Measurements from ENCODE around the gene COL6A5. TPM values are rescaled to one million over a fixed set of nuclear protein-coding genes. Genes with fewer than 3 reads are reported as not detected.

Gene COL6A5
- total RNA-seq, 2 donors from 2014 or later: not detected

GRCh38 chr3:130386604-130387263, 41.3 kb downstream of the COL6A5 start:
- no peak for TF ChIP-seq CTCF (IDR thresholded peaks at IDR 0.05)
- no peak for DNase-seq (ENCODE audit: low spot score)
- H3K36me3 ChIP-seq: no peaks in the 10 kb centered on the region
- H3K27me3 ChIP-seq: no peaks in the 10 kb centered on the region
- H3K4me1 ChIP-seq: no peaks in the 10 kb centered on the region
- H3K27ac ChIP-seq: no peak overlapping the region
- H3K9me3 ChIP-seq: no peaks in the 10 kb centered on the region
- no peak overlapping the region for H3K4me3 ChIP-seq

- Histone ChIP-seq H3K27me3 (no peaks in the 10 kb centered on the region), H3K4me1 (no peaks in the 10 kb centered on the region), H3K4me3 (no peak overlapping the region), H3K9me3 (no peaks in the 10 kb centered on the region), H3K27ac (no peak overlapping the region), H3K36me3 (no peaks in the 10 kb centered on the region)
- no peak for TF ChIP-seq CTCF (IDR thresholded peaks at IDR 0.05)
- no peak for DNase-seq (ENCODE audit: low spot score)
Measured at GRCh38 chr3:130389743-130390478, 44.4 kb downstream of the COL6A5 start.

GRCh38 chr3:130392266-130392665, 46.8 kb downstream of the COL6A5 start:
- DNase-seq (ENCODE audit: low spot score): no peak
- no peak overlapping the region for H3K27ac ChIP-seq
- H3K27me3 ChIP-seq: no peaks in the 10 kb centered on the region
- no peak for TF ChIP-seq CTCF (IDR thresholded peaks at IDR 0.05)
- H3K36me3 ChIP-seq: no peaks in the 10 kb centered on the region
- no peak overlapping the region for H3K4me3 ChIP-seq
- no peaks in the 10 kb centered on the region for H3K9me3 ChIP-seq
- no peaks in the 10 kb centered on the region for H3K4me1 ChIP-seq

- H3K9me3 ChIP-seq: no peaks in the 10 kb centered on the region
- H3K4me1 ChIP-seq: no peaks in the 10 kb centered on the region
- H3K36me3 ChIP-seq: no peaks in the 10 kb centered on the region
- no peak for TF ChIP-seq CTCF (IDR thresholded peaks at IDR 0.05)
- DNase-seq (ENCODE audit: low spot score): no peak
- no peak overlapping the region for H3K4me3 ChIP-seq
- H3K27me3 ChIP-seq: no peaks in the 10 kb centered on the region
- H3K27ac ChIP-seq: no peak overlapping the region
Measured at GRCh38 chr3:130393594-130393993, 48.1 kb downstream of the COL6A5 start.

GRCh38 chr3:130395331-130395730, 49.9 kb downstream of the COL6A5 start:
- H3K9me3 ChIP-seq: no peaks in the 10 kb centered on the region
- no peak for TF ChIP-seq CTCF (IDR thresholded peaks at IDR 0.05)
- no peak overlapping the region for H3K4me3 ChIP-seq
- H3K36me3 ChIP-seq: no peaks in the 10 kb centered on the region
- no peaks in the 10 kb centered on the region for H3K27me3 ChIP-seq
- H3K4me1 ChIP-seq: no peaks in the 10 kb centered on the region
- no peak for DNase-seq (ENCODE audit: low spot score)
- no peak overlapping the region for H3K27ac ChIP-seq

All from right atrium auricular region (tissue), 2 donors.